PC-9 (cell line): ENCODE measurements around the gene SYT2. TPM values are rescaled to one million over a fixed set of nuclear protein-coding genes. Genes with fewer than 3 reads are reported as not detected.

ENCODE experiments used
- BruUV-seq: library from RNA; stranded (reverse); fragments of 400-500 nt; replicated peaks from 2 replicates; lab custom pipeline; 2021; lab: Mats Ljungman, UMichigan
- CTCF ChIA-PET: fragments of 300-600 bp; sonication (Branson Sonifier 250); formaldehyde crosslinking; loops from one replicate; lab custom pipeline; 2022; ENCODE audit warnings: antibody characterized with exemption; lab: Charles Lee
- POLR2A ChIA-PET: fragments of 300-600 bp; sonication (Branson Sonifier 250); formaldehyde crosslinking; loops from one replicate; lab custom pipeline; 2022; ENCODE audit warnings: antibody characterized with exemption; ENCODE audit not compliant: unreplicated experiment; lab: Charles Lee
- DNase-seq, 2 experiments: peaks; one replicate each; pipeline versions ENCODE4 v3.0.0 to v3.0.0-alpha.2; 2015 to 2022; ENCODE audit warnings: mixed read lengths in 1 of 2
- H2AFZ ChIP-seq: fragments of 200-600 bp; sonication (generic); 2 replicates; pipeline ENCODE4 v1.8.1; 2017; ENCODE audit warnings: antibody characterized with exemption
- H3F3A ChIP-seq: fragments of 200-600 bp; sonication (generic); 2 replicates; pipeline ENCODE4 v1.8.1; 2017; ENCODE audit warnings: antibody characterized with exemption, mild to moderate bottlenecking, low read depth; ENCODE audit not compliant: insufficient read depth
- H3K27ac ChIP-seq: fragments of 200-600 bp; sonication (generic); 2 replicates; pipeline ENCODE4 v1.6.1; 2016; ENCODE audit warnings: mixed run types
- H3K27me3 ChIP-seq: fragments of 200-600 bp; sonication (generic); 2 replicates; pipeline ENCODE4 v1.6.1; 2016; ENCODE audit warnings: low read depth, mixed run types; ENCODE audit not compliant: insufficient read depth
- H3K36me3 ChIP-seq: fragments of 200-600 bp; sonication (generic); 2 replicates; pipeline ENCODE4 v1.6.1; 2016; ENCODE audit warnings: low read depth, mixed run types
- H3K4me1 ChIP-seq: fragments of 200-600 bp; sonication (generic); replicated peaks from 2 replicates; pipeline ENCODE4 v1.6.1; 2016; ENCODE audit warnings: mixed run types; ENCODE audit not compliant: insufficient read depth
- H3K4me2 ChIP-seq: fragments of 200-600 bp; sonication (generic); 2 replicates; pipeline ENCODE4 v1.6.1; 2017; ENCODE audit warnings: mixed run types
- H3K4me3 ChIP-seq: fragments of 200-600 bp; sonication (generic); 2 replicates; pipeline ENCODE4 v1.6.1; 2016; ENCODE audit warnings: mixed run types
- H3K79me2 ChIP-seq: fragments of 200-600 bp; sonication (generic); 2 replicates; pipeline ENCODE4 v1.6.1; 2017; ENCODE audit warnings: low read depth, mixed run types
- H3K9me2 ChIP-seq: fragments of 200-600 bp; sonication (generic); 2 replicates; pipeline ENCODE4 v1.8.1; 2017; ENCODE audit warnings: mild to moderate bottlenecking; ENCODE audit not compliant: insufficient read depth
- H3K9me3 ChIP-seq: fragments of 200-600 bp; sonication (generic); 2 replicates; pipeline ENCODE4 v1.8.1; 2016; ENCODE audit warnings: low read depth; ENCODE audit not compliant: insufficient read depth
- H4K20me1 ChIP-seq: fragments of 200-600 bp; sonication (generic); 2 replicates; pipeline ENCODE4 v1.8.1; 2017; ENCODE audit not compliant: insufficient read depth
- CTCF ChIP-seq: fragments of 200-600 bp; sonication (generic); conservative IDR thresholded peaks from 2 replicates; pipeline ENCODE4 v1.6.1; 2017; ENCODE audit warnings: mixed run types, antibody characterized with exemption, mild to moderate bottlenecking, moderate library complexity
- EZH2 ChIP-seq: fragments of 200-600 bp; sonication (generic); IDR thresholded peaks from 2 replicates; pipeline ENCODE4 v1.8.0; 2017; ENCODE audit warnings: antibody characterized with exemption, low read depth
- intact Hi-C: fragments of 100-400 bp; cut with micrococcal nuclease; formaldehyde crosslinking; loops from one replicate; pipeline ENCODE4 v1.10.0; 2022; ENCODE audit not compliant: unreplicated experiment
- total RNA-seq: library from RNA; stranded (reverse); gene quantifications from 2 replicates; pipeline ENCODE4 v1.2.3, GENCODE V29; 2021

SYT2 gene
- total RNA-seq, 1 experiment from 2014 or later = 0.07 TPM

DNA sequence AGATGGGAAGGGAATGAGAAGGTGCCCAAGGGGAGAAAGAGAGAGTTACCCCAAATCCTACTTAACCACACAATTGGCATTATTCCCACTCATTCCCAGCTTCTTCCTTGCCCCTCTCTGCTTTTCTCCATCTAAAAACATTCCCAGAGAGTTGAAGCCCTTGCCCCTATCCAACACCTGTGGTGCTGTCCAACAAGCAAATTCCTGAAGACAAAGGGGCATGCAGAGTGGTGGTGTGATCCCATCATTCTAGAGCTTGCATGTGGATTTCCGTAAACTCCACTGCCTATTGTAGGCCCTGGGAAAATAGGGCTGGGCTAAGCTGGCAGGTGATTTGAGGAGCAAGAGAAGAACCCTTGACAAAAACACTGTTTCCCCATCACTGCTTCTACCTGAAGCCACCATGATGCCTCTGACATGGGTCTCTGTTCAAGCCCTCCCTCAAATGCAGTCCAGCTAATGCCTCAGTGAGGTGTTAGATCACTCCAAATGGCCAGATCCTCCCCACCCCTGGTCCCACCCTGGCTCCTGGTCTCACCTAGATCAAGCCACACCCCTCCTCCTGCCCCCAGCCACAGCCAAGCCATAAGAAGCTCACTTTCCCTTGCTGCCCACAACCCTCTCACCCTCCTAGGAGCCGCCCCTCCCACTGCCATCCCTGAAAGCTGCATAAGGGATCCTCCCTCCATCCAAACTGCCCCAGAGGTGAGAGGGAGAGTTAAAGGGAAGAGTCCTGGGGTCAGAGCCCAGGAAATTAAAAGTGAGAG is 29.5 kb downstream of the SYT2 start:
- no TSS peak for BruUV-seq
- Histone ChIP-seq H3K9me2 (no peaks in the 10 kb centered on the region), H3K27ac (no peak overlapping the region), H3K4me3 (no peak overlapping the region), H2AFZ (no peak overlapping the region), H3K9me3 (no peaks in the 10 kb centered on the region), H3K27me3 (peaks cover 96% of the 10 kb centered on the region), H3K36me3 (no peaks in the 10 kb centered on the region), H3F3A (no peaks in the 10 kb centered on the region), H3K4me2 (no peak overlapping the region), H4K20me1 (no peaks in the 10 kb centered on the region), H3K4me1 (no peaks in the 10 kb centered on the region), H3K79me2 (no peaks in the 10 kb centered on the region)
- intact Hi-C loops = no loop called here
- CTCF ChIA-PET = no interaction called here
- TF ChIP-seq CTCF (no peak), EZH2 (no peak)
- POLR2A ChIA-PET = no interaction called here
- no peak for DNase-seq

DNA sequence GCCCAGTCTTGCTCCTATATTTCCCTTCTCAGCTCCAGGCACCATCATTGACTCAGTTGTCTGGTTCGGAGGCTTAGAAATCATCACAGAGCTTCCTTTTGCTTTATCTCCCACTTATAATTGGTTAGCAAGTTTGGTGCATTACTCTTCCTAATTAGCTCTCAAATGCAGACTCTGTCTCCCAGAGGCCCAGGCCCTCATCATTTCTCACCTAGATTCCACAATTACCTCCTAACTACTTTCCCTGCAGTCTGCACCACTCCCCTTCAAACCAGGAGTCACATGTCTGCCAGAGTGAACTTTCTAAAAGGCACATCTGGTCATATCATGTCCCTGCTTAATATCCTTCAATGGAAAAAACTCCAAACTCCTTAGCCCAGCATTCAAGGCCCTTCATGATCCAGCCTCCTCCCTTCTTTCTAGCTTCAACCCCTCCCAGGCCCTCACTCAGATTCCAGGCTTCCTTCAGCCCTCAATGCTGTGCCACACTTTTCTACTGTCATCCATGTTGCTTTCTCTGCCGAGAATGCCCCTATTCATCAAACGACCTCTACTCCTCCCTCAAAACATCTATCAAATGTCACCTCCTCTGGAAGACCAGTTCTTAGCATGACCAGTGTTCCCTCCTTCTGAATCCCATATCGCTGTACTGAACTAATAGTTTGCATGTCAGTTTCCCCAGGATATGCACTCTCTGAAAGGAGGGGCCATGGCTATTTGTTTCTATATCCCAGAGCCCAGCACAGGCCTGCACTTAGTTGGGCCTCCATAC is 30.7 kb downstream of the SYT2 start:
- CTCF ChIA-PET = no interaction called here

DNA sequence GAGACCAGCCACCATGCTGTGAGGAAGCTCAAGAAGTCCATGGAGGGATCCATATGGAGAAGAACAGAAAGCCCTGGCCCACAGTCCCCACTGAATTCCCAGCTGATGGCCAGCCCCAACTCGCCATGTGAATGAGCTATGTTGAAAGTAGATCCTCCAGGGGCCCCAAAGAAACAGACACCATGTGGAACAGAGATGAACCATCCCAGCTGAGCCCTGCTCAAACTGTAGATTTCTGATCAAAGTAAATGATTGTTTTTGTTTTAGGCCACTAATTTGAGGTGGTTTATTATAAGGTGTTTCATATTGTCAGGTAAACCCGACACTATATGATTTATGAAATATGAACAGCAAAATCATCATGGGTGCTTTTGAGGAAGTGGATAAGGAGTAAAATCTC is 32.8 kb downstream of the SYT2 start:
- CTCF ChIA-PET = no interaction called here
- Histone ChIP-seq H3K4me2 (no peak overlapping the region), H3K9me3 (no peaks in the 10 kb centered on the region), H3F3A (no peaks in the 10 kb centered on the region; the same call in 1 of the 2 replicates), H3K4me3 (no peak overlapping the region), H3K27me3 (peaks cover 74% of the 10 kb centered on the region), H4K20me1 (no peaks in the 10 kb centered on the region), H2AFZ (no peak overlapping the region), H3K79me2 (no peaks in the 10 kb centered on the region), H3K9me2 (no peaks in the 10 kb centered on the region), H3K4me1 (no peaks in the 10 kb centered on the region), H3K36me3 (no peaks in the 10 kb centered on the region), H3K27ac (no peak overlapping the region)
- intact Hi-C loops = no loop called here
- BruUV-seq = no TSS peak
- DNase-seq = no peak
- TF ChIP-seq CTCF = no peak
- TF ChIP-seq EZH2 = no peak
- POLR2A ChIA-PET = interaction anchor here (0.7 kb wide), 1 partner anchor 1679 kb away, joined by 35 read pairs; no protein-coding TSS in a partner anchor

More for the DNA sequence above, 30.7 kb downstream of the SYT2 start:
- BruUV-seq = no TSS peak
- Histone ChIP-seq H3K9me3 (no peaks in the 10 kb centered on the region), H3K4me3 (no peak overlapping the region), H3K4me2 (no peak overlapping the region), H3K27me3 (peaks cover 88% of the 10 kb centered on the region), H3K79me2 (no peaks in the 10 kb centered on the region), H3K36me3 (no peaks in the 10 kb centered on the region), H4K20me1 (no peaks in the 10 kb centered on the region), H3K27ac (no peak overlapping the region), H3K4me1 (no peaks in the 10 kb centered on the region), H3K9me2 (no peaks in the 10 kb centered on the region), H3F3A (no peaks in the 10 kb centered on the region), H2AFZ (no peak overlapping the region)
- no peak for DNase-seq
- intact Hi-C loops = no loop called here
- POLR2A ChIA-PET = no interaction called here
- no peak for TF ChIP-seq CTCF
- TF ChIP-seq EZH2 = no peak
